MG63 (cell line): Measurements from ENCODE around the gene GABPB2. TPM values are rescaled to one million over a fixed set of nuclear protein-coding genes. Genes with fewer than 3 reads are reported as not detected.
"Not testable (repeated sequence)": the region's sequence is repeated elsewhere in the genome, so short reads cannot be mapped to it uniquely, and the experiment has no call there.

Source experiments
- DNase-seq: peaks from one replicate; pipeline ENCODE4 v3.0.0-alpha.2; 2020
- H3K27me3 ChIP-seq: fragments of 250-450 bp; sonication (Bioruptor Pico); 2 replicates; pipeline ENCODE4 v1.5.1; 2020; ENCODE audit warnings: mild to moderate bottlenecking, moderate library complexity
- H3K36me3 ChIP-seq: fragments of 250-450 bp; sonication (Bioruptor Pico); 2 replicates; pipeline ENCODE4 v1.5.1; 2020; ENCODE audit warnings: mild to moderate bottlenecking, moderate library complexity
- H3K4me3 ChIP-seq: fragments of 250-450 bp; sonication (Bioruptor Pico); 2 replicates; pipeline ENCODE4 v1.5.1; 2020; ENCODE audit warnings: mild to moderate bottlenecking, moderate library complexity
- H3K9me3 ChIP-seq: fragments of 250-450 bp; sonication (Bioruptor Pico); 2 replicates; pipeline ENCODE4 v1.5.1; 2020; ENCODE audit warnings: mild to moderate bottlenecking, moderate library complexity
- total RNA-seq: library from RNA; depleted of rRNA; stranded (reverse); fragments of >200 nt; shearing (Covaris generic); gene quantifications from 2 replicates; pipeline ENCODE4 v1.2.3, GENCODE V29; 2014; ENCODE audit warnings: low replicate concordance

The GABPB2 gene
- total RNA-seq, 1 experiment from 2014 or later: 2.2 TPM

GRCh38 chr1:151055581-151055980, 15.0 kb upstream of the GABPB2 start:
- Histone ChIP-seq H3K9me3 (no peaks in the 10 kb centered on the region), H3K4me3 (no peak overlapping the region), H3K27me3 (no peaks in the 10 kb centered on the region), H3K36me3 (peaks cover 77% of the 10 kb centered on the region)
- DNase-seq: no peak

GRCh38 chr1:151056149-151056548, 14.4 kb upstream of the GABPB2 start:
- no peaks in the 10 kb centered on the region for H3K27me3 ChIP-seq
- H3K36me3 ChIP-seq: peaks cover 72% of the 10 kb centered on the region
- no peak for DNase-seq
- H3K9me3 ChIP-seq: no peaks in the 10 kb centered on the region
- H3K4me3 ChIP-seq: no peak overlapping the region

GRCh38 chr1:151058692-151059091, 11.9 kb upstream of the GABPB2 start:
- peak; percentile 17 for DNase-seq
- H3K9me3 ChIP-seq: no peaks in the 10 kb centered on the region
- H3K36me3 ChIP-seq: peaks cover 50% of the 10 kb centered on the region
- H3K27me3 ChIP-seq: no peaks in the 10 kb centered on the region
- H3K4me3 ChIP-seq: peak overlapping the region; percentile 98

- no peaks in the 10 kb centered on the region for H3K27me3 ChIP-seq
- H3K4me3 ChIP-seq: peak within 1 kb of the TSS; percentile 98
- H3K9me3 ChIP-seq: no peaks in the 10 kb centered on the region
- DNase-seq: peak; percentile 87
- H3K36me3 ChIP-seq: peaks cover 43% of the 10 kb centered on the region
Observed at GRCh38 chr1:151059109-151060006, 11.2 kb upstream of the GABPB2 start, which contains the start of gene CDC42SE1. Gene CDC42SE1, minus strand, starts transcription at chr1:151059622. Its CDS starts 3,892 bp downstream, at chr1:151055730.

- peak within 1 kb of the TSS; percentile 98 for H3K4me3 ChIP-seq
- peak; percentile 54 for DNase-seq
Observed at GRCh38 chr1:151060007-151060656, 10.4 kb upstream of the GABPB2 start, which contains the start of gene MLLT11. Gene MLLT11, plus strand, starts transcription at chr1:151060397. Its CDS starts 6,828 bp downstream, at chr1:151067225.

GRCh38 chr1:151060657-151061421, 9.7 kb upstream of the GABPB2 start:
- Histone ChIP-seq H3K36me3 (peaks cover 28% of the 10 kb centered on the region), H3K4me3 (peak overlapping the region; percentile 98), H3K9me3 (no peaks in the 10 kb centered on the region), H3K27me3 (no peaks in the 10 kb centered on the region)
- peak; percentile 14 for DNase-seq

More at GRCh38 chr1:151060007-151060656, 10.4 kb upstream of the GABPB2 start, which contains the start of gene MLLT11:
- H3K36me3 ChIP-seq: peaks cover 35% of the 10 kb centered on the region
- no peaks in the 10 kb centered on the region for H3K9me3 ChIP-seq
- no peaks in the 10 kb centered on the region for H3K27me3 ChIP-seq

GRCh38 chr1:151061704-151062103, 8.9 kb upstream of the GABPB2 start:
- DNase-seq: no peak
- Histone ChIP-seq H3K27me3 (no peaks in the 10 kb centered on the region), H3K36me3 (peaks cover 19% of the 10 kb centered on the region), H3K4me3 (peak overlapping the region; percentile 98), H3K9me3 (no peaks in the 10 kb centered on the region)

- peaks cover 9% of the 10 kb centered on the region for H3K36me3 ChIP-seq
- H3K4me3 ChIP-seq: no peak overlapping the region
- no peaks in the 10 kb centered on the region for H3K9me3 ChIP-seq
- no peaks in the 10 kb centered on the region for H3K27me3 ChIP-seq
- peak; percentile 69 for DNase-seq
Observed at GRCh38 chr1:151062741-151063371, 7.7 kb upstream of the GABPB2 start.

GRCh38 chr1:151065089-151065645, 5.4 kb upstream of the GABPB2 start:
- Histone ChIP-seq H3K4me3 (no peak overlapping the region), H3K9me3 (no peaks in the 10 kb centered on the region), H3K36me3 (peaks cover 6% of the 10 kb centered on the region; the same call in 1 of the 2 replicates), H3K27me3 (no peaks in the 10 kb centered on the region)
- no peak for DNase-seq

GRCh38 chr1:151067185-151067584, 3.4 kb upstream of the GABPB2 start:
- Histone ChIP-seq H3K27me3 (no peaks in the 10 kb centered on the region), H3K9me3 (no peaks in the 10 kb centered on the region), H3K4me3 (no peak overlapping the region), H3K36me3 (peaks cover 9% of the 10 kb centered on the region; the same call in 1 of the 2 replicates)
- DNase-seq: no peak

GRCh38 chr1:151069103-151069486, 1.5 kb upstream of the GABPB2 start:
- no peak overlapping the region for H3K4me3 ChIP-seq
- H3K9me3 ChIP-seq: no peaks in the 10 kb centered on the region
- DNase-seq: no peak
- peaks cover 9% of the 10 kb centered on the region; the same call in 1 of the 2 replicates for H3K36me3 ChIP-seq
- no peaks in the 10 kb centered on the region for H3K27me3 ChIP-seq

GRCh38 chr1:151072224-151072623, 1.7 kb downstream of the GABPB2 start:
- Histone ChIP-seq H3K27me3 (no peaks in the 10 kb centered on the region), H3K4me3 (no peak overlapping the region), H3K9me3 (no peaks in the 10 kb centered on the region), H3K36me3 (peaks cover 9% of the 10 kb centered on the region; the same call in 1 of the 2 replicates)
- DNase-seq: no peak

GRCh38 chr1:151085953-151086559, 15.5 kb downstream of the GABPB2 start:
- no peak overlapping the region for H3K4me3 ChIP-seq
- no peak for DNase-seq
- H3K9me3 ChIP-seq: no peaks in the 10 kb centered on the region; the same call in 1 of the 2 replicates
- no peaks in the 10 kb centered on the region for H3K27me3 ChIP-seq
- H3K36me3 ChIP-seq: no peaks in the 10 kb centered on the region; the same call in 1 of the 2 replicates

- H3K4me3 ChIP-seq, H3K9me3 ChIP-seq, H3K36me3 ChIP-seq, H3K27me3 ChIP-seq: not testable (repeated sequence)
- DNase-seq: peak; percentile 74
Observed at GRCh38 chr1:151097426-151097825, 26.9 kb downstream of the GABPB2 start.

GRCh38 chr1:151098126-151098525, 27.6 kb downstream of the GABPB2 start:
- no peak overlapping the region for H3K4me3 ChIP-seq
- H3K36me3 ChIP-seq: no peaks in the 10 kb centered on the region
- H3K27me3 ChIP-seq: no peaks in the 10 kb centered on the region
- H3K9me3 ChIP-seq: no peaks in the 10 kb centered on the region
- no peak for DNase-seq
